Measurements from ENCODE around the gene PROM1. TPM values are rescaled to one million over a fixed set of nuclear protein-coding genes. Genes with fewer than 3 reads are reported as not detected.

Gene PROM1
- total RNA-seq, 1 experiment from 2014 or later = 65.1 TPM

DNA sequence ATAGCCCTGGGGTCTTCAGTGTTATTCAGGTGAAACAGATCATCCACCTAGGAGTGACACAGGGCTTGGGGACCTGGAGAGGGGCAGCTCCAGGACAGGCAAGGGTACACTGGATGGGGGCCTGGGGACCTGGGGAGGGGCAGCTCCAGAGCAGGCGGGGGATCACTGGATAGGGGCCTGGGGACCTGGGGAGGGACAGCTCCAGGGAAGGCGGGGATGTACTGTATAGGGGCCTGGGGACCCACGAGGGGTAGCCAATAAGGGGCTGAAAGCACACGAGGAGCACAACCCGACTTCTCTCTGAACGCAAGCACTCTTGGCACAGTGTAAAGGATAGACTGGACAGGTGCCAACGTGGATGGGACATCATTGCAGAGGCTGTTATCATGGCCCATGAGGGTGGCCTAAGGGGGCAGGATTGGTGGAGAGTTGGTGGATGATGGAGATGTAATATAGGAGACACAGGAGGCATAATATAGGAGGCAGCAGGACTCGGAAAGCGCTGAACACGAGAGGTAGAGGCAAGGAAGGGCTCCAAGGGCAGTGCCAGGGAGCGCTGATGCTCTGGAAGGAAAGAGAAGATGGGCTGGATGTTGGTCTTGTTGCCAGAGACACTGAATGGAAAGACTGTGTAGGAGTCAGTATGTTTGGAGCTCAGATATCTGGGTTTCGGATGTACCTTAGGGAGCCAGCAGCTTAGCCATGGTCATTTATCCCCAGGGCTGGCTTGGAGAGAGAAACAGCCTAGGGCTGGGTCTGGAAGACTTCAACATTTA is 82.9 kb downstream of the PROM1 start:
- no peak for DNase-seq (ENCODE audit: low spot score)
- Mint-ChIP-seq H3K4me3 (no peak overlapping the region), H3K27me3 (ENCODE audit: low read depth) (no peaks in the 10 kb centered on the region), H3K4me1 (no peaks in the 10 kb centered on the region), H3K36me3 (peaks cover 18% of the 10 kb centered on the region), H3K9me3 (no peaks in the 10 kb centered on the region), H3K27ac (no peak overlapping the region)
- no peak for TF ChIP-seq NR2C2 (CRISPR knock-in tag; IDR thresholded peaks at IDR 0.05)
- no peak for TF ChIP-seq GRHL2 (CRISPR knock-in tag; IDR thresholded peaks at IDR 0.05; ENCODE audit: insufficient replicate concordance, severe bottlenecking)
- TF ChIP-seq, protein P1, sequence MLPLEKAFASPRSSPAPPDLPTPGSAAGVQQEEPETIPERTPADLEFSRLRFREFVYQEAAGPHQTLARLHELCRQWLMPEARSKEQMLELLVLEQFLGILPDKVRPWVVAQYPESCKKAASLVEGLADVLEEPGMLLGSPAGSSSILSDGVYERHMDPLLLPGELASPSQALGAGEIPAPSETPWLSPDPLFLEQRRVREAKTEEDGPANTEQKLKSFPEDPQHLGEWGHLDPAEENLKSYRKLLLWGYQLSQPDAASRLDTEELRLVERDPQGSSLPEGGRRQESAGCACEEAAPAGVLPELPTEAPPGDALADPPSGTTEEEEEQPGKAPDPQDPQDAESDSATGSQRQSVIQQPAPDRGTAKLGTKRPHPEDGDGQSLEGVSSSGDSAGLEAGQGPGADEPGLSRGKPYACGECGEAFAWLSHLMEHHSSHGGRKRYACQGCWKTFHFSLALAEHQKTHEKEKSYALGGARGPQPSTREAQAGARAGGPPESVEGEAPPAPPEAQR (CRISPR knock-in tag; IDR thresholded peaks at IDR 0.05) = no peak
- TF ChIP-seq NFATC4 (CRISPR knock-in tag; IDR thresholded peaks at IDR 0.05) = no peak
- TF ChIP-seq ESRRA (CRISPR knock-in tag; IDR thresholded peaks at IDR 0.05; ENCODE audit: borderline replicate concordance) = no peak
- no peak for TF ChIP-seq ZNF263 (CRISPR knock-in tag; IDR thresholded peaks at IDR 0.05; ENCODE audit: low read depth)
- TF ChIP-seq JAZF1 (CRISPR knock-in tag; IDR thresholded peaks at IDR 0.05) = no peak
- TF ChIP-seq ZNF232 (CRISPR knock-in tag; IDR thresholded peaks at IDR 0.05) = no peak
- CTCF ChIA-PET = interaction anchor here (1.0 to 1.9 kb wide), 4 partner anchors 24 to 195 kb away, joined by 3 to 13 read pairs (median 6); no protein-coding TSS in a partner anchor
- no peak for ATAC-seq
- POLR2A ChIA-PET = no interaction called here

DNA sequence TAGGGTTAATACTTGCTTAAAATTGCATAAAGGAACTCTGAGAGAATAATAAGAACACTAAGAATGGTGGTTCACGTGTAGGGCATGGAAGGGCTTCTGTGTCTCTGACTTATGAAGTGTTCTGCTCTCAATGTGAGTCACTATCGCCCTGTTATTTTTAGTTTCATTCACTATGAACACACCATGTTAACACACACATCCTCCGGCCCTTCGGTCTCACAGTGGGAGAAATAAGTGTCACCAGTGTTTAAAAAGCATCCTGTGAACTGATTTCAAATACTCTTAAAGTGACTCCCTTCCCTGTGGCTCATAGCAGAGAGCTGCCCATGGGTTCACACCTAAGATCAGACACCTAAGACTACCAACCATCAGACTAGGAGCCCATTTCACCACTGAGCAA is 87.0 kb downstream of the PROM1 start:
- DNase-seq (ENCODE audit: low spot score) (no peak), ATAC-seq (no peak)
- Mint-ChIP-seq H3K4me3 (no peak overlapping the region), H3K27me3 (ENCODE audit: low read depth) (no peaks in the 10 kb centered on the region), H3K4me1 (no peaks in the 10 kb centered on the region), H3K27ac (no peak overlapping the region), H3K36me3 (peaks cover 39% of the 10 kb centered on the region), H3K9me3 (no peaks in the 10 kb centered on the region)
- TF ChIP-seq ZNF317 (CRISPR knock-in tag; IDR thresholded peaks at IDR 0.05; ENCODE audit: borderline replicate concordance, low read depth) (no peak), NFATC4 (CRISPR knock-in tag; IDR thresholded peaks at IDR 0.05) (no peak), HMGA2 (CRISPR knock-in tag; IDR thresholded peaks at IDR 0.05) (no peak), NFYB (CRISPR knock-in tag; conservative IDR thresholded peaks at IDR 0.05; ENCODE audit: low read depth) (no peak), MYBL2 (CRISPR knock-in tag; IDR thresholded peaks at IDR 0.05) (no peak), ELF4 (CRISPR knock-in tag; IDR thresholded peaks at IDR 0.05; ENCODE audit: low read depth) (no peak), NR3C1 (CRISPR knock-in tag; conservative IDR thresholded peaks at IDR 0.05; ENCODE audit: low read depth) (no peak), TP53 (CRISPR knock-in tag; IDR thresholded peaks at IDR 0.05) (no peak), NFE2L1 (CRISPR knock-in tag; IDR thresholded peaks at IDR 0.05) (no peak), MXD4 (CRISPR knock-in tag; IDR thresholded peaks at IDR 0.05; ENCODE audit: borderline replicate concordance) (no peak)
- TF ChIP-seq, protein P2, sequence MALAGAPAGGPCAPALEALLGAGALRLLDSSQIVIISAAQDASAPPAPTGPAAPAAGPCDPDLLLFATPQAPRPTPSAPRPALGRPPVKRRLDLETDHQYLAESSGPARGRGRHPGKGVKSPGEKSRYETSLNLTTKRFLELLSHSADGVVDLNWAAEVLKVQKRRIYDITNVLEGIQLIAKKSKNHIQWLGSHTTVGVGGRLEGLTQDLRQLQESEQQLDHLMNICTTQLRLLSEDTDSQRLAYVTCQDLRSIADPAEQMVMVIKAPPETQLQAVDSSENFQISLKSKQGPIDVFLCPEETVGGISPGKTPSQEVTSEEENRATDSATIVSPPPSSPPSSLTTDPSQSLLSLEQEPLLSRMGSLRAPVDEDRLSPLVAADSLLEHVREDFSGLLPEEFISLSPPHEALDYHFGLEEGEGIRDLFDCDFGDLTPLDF (CRISPR knock-in tag; IDR thresholded peaks at IDR 0.05) = no peak
- TF ChIP-seq, protein P3, sequence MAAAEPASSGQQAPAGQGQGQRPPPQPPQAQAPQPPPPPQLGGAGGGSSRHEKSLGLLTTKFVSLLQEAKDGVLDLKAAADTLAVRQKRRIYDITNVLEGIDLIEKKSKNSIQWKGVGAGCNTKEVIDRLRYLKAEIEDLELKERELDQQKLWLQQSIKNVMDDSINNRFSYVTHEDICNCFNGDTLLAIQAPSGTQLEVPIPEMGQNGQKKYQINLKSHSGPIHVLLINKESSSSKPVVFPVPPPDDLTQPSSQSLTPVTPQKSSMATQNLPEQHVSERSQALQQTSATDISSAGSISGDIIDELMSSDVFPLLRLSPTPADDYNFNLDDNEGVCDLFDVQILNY (CRISPR knock-in tag; IDR thresholded peaks at IDR 0.05) = no peak
- TF ChIP-seq, protein P4, sequence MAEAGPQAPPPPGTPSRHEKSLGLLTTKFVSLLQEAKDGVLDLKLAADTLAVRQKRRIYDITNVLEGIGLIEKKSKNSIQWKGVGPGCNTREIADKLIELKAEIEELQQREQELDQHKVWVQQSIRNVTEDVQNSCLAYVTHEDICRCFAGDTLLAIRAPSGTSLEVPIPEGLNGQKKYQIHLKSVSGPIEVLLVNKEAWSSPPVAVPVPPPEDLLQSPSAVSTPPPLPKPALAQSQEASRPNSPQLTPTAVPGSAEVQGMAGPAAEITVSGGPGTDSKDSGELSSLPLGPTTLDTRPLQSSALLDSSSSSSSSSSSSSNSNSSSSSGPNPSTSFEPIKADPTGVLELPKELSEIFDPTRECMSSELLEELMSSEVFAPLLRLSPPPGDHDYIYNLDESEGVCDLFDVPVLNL (CRISPR knock-in tag; IDR thresholded peaks at IDR 0.05; ENCODE audit: borderline replicate concordance, low read depth) = no peak
- TF ChIP-seq, protein P5, sequence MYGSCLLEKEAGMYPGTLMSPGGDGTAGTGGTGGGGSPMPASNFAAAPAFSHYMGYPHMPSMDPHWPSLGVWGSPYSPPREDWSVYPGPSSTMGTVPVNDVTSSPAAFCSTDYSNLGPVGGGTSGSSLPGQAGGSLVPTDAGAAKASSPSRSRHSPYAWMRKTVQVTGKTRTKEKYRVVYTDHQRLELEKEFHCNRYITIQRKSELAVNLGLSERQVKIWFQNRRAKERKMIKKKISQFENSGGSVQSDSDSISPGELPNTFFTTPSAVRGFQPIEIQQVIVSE (CRISPR knock-in tag; IDR thresholded peaks at IDR 0.05; ENCODE audit: borderline replicate concordance) = no peak
- TF ChIP-seq, protein P6, sequence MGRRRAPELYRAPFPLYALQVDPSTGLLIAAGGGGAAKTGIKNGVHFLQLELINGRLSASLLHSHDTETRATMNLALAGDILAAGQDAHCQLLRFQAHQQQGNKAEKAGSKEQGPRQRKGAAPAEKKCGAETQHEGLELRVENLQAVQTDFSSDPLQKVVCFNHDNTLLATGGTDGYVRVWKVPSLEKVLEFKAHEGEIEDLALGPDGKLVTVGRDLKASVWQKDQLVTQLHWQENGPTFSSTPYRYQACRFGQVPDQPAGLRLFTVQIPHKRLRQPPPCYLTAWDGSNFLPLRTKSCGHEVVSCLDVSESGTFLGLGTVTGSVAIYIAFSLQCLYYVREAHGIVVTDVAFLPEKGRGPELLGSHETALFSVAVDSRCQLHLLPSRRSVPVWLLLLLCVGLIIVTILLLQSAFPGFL (CRISPR knock-in tag; IDR thresholded peaks at IDR 0.05; ENCODE audit: borderline replicate concordance) = no peak
- CTCF ChIA-PET = interaction anchor here (1.6 kb wide), 1 partner anchor 191 kb away, joined by 3 read pairs; no protein-coding TSS in a partner anchor
- POLR2A ChIA-PET = no interaction called here
